Activated CD4-positive, alpha-beta T cell treated with anti-CD3 and anti-CD28 coated beads, Interleukin-2, Interleukin-6, amounts not matched to agents 100 ng/mL and 50 ng/mL, durations not matched to agents 16 hours and 8 hours (primary cell): ENCODE measurements around the gene SIGLEC15.

ENCODE experiments used
- DNase-seq: peaks from one replicate; pipeline ENCODE4 v3.0.0-alpha.2; 2020

SIGLEC15 gene

GRCh38 chr18:45879681-45880655 lies 54.5 kb downstream of the SIGLEC15 start:
- DNase-seq, result peak; percentile 80

- no peak for DNase-seq
These were observed 55.5 kb downstream of the SIGLEC15 start for GRCh38 chr18:45880876-45881558.

GRCh38 chr18:45887585-45887984 lies 62.1 kb downstream of the SIGLEC15 start:
- no peak for DNase-seq

GRCh38 chr18:45889419-45890064 lies 64.1 kb downstream of the SIGLEC15 start:
- DNase-seq, result no peak

- DNase-seq, result no peak
These were observed 65.1 kb downstream of the SIGLEC15 start for GRCh38 chr18:45890606-45891005.

GRCh38 chr18:45891806-45892205 lies 66.3 kb downstream of the SIGLEC15 start:
- DNase-seq, result no peak
